OCI-LY7 (cell line): ENCODE results near the gene TBX2. TPM values are rescaled to one million over a fixed set of nuclear protein-coding genes. Genes with fewer than 3 reads are reported as not detected.
A peak's percentile ranks its signal among the peaks of the same experiment; 100 is the strongest.
"Not testable (repeated sequence)": the region's sequence is repeated elsewhere in the genome, so short reads cannot be mapped to it uniquely, and the experiment has no call there.

Experiments used
- BruUV-seq: library from RNA; stranded (reverse); fragments of 400-500 nt; replicated peaks from 2 replicates; lab custom pipeline; 2021; lab: Mats Ljungman, UMichigan
- CTCF ChIA-PET: fragments of 300-600 bp; sonication (Branson Sonifier 250); formaldehyde crosslinking; loops from one replicate; lab custom pipeline; 2022; ENCODE audit warnings: antibody characterized with exemption; ENCODE audit not compliant: unreplicated experiment; lab: Charles Lee
- POLR2A ChIA-PET: fragments of 300-600 bp; sonication (Branson Sonifier 250); formaldehyde crosslinking; loops from one replicate; lab custom pipeline; 2022; ENCODE audit warnings: antibody characterized with exemption; lab: Charles Lee
- DNase-seq: peaks from one replicate; pipeline ENCODE4 v3.0.0-alpha.2; 2015; ENCODE audit warnings: low spot score
- H2AFZ ChIP-seq: fragments of 200-600 bp; sonication (generic), shearing (Covaris generic); 2 replicates; pipeline ENCODE4 v1.6.1; 2014; ENCODE audit warnings: mild to moderate bottlenecking, antibody characterized with exemption, low read length, moderate library complexity
- H3K27ac ChIP-seq: fragments of 200-600 bp; sonication (generic); 2 replicates; pipeline ENCODE4 v1.5.1; 2014; ENCODE audit warnings: mixed run types, low read depth, mild to moderate bottlenecking, moderate library complexity, low read length, inconsistent platforms; ENCODE audit not compliant: poor library complexity, severe bottlenecking
- H3K36me3 ChIP-seq: fragments of 200-600 bp; sonication (generic); 2 replicates; pipeline ENCODE4 v1.6.1; 2014; ENCODE audit warnings: mild to moderate bottlenecking, antibody characterized with exemption, low read length, moderate library complexity, mixed read lengths; ENCODE audit not compliant: insufficient read depth
- H3K4me1 ChIP-seq: fragments of 200-600 bp; sonication (generic); 2 replicates; pipeline ENCODE4 v1.5.1; 2014; ENCODE audit warnings: mild to moderate bottlenecking, low read length; ENCODE audit not compliant: insufficient read depth, poor library complexity, severe bottlenecking
- H3K4me2 ChIP-seq: fragments of 200-600 bp; sonication (generic); 2 replicates; pipeline ENCODE4 v1.6.1; 2014; ENCODE audit warnings: mild to moderate bottlenecking, low read length
- H3K4me3 ChIP-seq: fragments of 200-600 bp; sonication (generic); 2 replicates; pipeline ENCODE4 v1.5.1; 2014; ENCODE audit warnings: mild to moderate bottlenecking, low read depth, low read length; ENCODE audit not compliant: poor library complexity, severe bottlenecking
- H3K79me2 ChIP-seq: fragments of 200-600 bp; sonication (generic); 2 replicates; pipeline ENCODE4 v1.6.1; 2016; ENCODE audit warnings: low read depth, mild to moderate bottlenecking, low read length, moderate library complexity, mixed read lengths; ENCODE audit not compliant: insufficient read depth
- H3K9me2 ChIP-seq: fragments of 200-600 bp; sonication (generic); 2 replicates; pipeline ENCODE4 v1.6.1; 2016; ENCODE audit warnings: mild to moderate bottlenecking, low read length, mixed read lengths; ENCODE audit not compliant: insufficient read depth
- H3K9me3 ChIP-seq: fragments of 200-600 bp; sonication (generic); 2 replicates; pipeline ENCODE4 v1.6.1; 2014; ENCODE audit warnings: mild to moderate bottlenecking, mixed run types, low read length, mixed read lengths
- H4K20me1 ChIP-seq: fragments of 200-600 bp; sonication (generic); 2 replicates; pipeline ENCODE4 v1.6.1; 2014; ENCODE audit warnings: mild to moderate bottlenecking, antibody characterized with exemption, low read length, moderate library complexity, mixed read lengths; ENCODE audit not compliant: insufficient read depth
- EZH2phosphoT487 ChIP-seq: fragments of 200-600 bp; sonication (generic); IDR thresholded peaks from 2 replicates; pipeline ENCODE4 v1.6.1; 2018; ENCODE audit warnings: low read depth, borderline replicate concordance, mild to moderate bottlenecking, mixed run types, antibody characterized with exemption, low read length, moderate library complexity, mixed read lengths
- intact Hi-C: fragments of 100-400 bp; cut with micrococcal nuclease; formaldehyde crosslinking; loops from one replicate; pipeline ENCODE4 v1.10.0; 2022; ENCODE audit not compliant: unreplicated experiment
- total RNA-seq, 2 experiments: library from RNA; depleted of rRNA in 1 of 2; stranded (reverse); fragments of >200 nt in 1 of 2; shearing (Covaris generic) in 1 of 2; gene quantifications; 2 replicates each; pipeline ENCODE4 v1.2.3, GENCODE V29; 2014 to 2022
- TF ChIP-seq, protein P1 (sequence below): fragments of 200-600 bp; sonication (generic); conservative IDR thresholded peaks from 2 replicates; pipeline ENCODE4 v1.5.1; 2014; ENCODE audit warnings: mild to moderate bottlenecking, antibody characterized with exemption, low read length, moderate library complexity, mixed read lengths

The TBX2 gene
- total RNA-seq, 2 experiments from 2014 or later = not detected

DNA sequence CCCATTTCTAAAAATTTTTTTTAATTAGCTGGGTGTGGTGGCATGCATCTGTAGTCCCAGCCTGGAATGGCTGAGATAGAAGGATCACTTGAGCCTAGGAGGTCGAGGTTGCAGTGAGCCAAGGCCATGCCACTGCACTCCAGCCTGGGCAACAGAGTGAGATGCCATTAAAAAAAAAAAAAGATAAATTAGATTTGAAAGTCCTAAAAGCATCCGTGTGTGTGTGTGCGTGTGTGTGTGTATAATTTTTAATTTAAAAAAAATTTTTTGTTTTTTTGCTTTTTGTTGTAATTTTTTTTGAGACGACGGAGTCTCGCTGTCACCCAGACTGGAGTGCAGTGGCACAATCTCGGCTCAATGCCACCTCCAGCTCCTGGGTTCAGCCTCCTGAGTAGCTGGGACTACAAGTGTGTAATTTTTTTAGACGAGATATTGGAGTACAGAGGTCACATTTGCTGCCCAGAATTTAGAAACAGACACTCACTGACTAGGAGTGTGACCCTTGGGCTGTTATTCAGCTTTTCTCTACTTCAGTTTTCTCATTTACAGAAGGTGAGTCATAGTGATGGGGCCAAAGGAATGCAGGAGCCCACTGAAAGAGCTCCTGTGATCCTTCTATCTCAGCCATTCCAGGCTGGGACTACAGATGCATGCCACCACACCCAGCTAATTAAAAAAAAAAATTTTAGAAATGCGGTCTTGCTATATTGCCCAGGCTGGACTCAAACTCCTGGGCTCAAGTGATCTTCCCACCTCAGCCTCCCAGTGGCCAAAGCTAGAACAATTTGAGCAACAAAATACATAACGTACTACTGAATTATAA, 27.1 kb downstream of the TBX2 start:
- H2AFZ ChIP-seq = no peak overlapping the region
- intact Hi-C loops = no loop called here
- no peak for DNase-seq
- no peaks in the 10 kb centered on the region for H3K9me2 ChIP-seq
- ChIA-PET POLR2A (interaction anchor here (0.6 to 0.7 kb wide), 3 partner anchors 10 to 801 kb away, joined by 3 to 4 read pairs (median 3); no protein-coding TSS in a partner anchor), CTCF (no interaction called here)
- TF ChIP-seq, protein P1, sequence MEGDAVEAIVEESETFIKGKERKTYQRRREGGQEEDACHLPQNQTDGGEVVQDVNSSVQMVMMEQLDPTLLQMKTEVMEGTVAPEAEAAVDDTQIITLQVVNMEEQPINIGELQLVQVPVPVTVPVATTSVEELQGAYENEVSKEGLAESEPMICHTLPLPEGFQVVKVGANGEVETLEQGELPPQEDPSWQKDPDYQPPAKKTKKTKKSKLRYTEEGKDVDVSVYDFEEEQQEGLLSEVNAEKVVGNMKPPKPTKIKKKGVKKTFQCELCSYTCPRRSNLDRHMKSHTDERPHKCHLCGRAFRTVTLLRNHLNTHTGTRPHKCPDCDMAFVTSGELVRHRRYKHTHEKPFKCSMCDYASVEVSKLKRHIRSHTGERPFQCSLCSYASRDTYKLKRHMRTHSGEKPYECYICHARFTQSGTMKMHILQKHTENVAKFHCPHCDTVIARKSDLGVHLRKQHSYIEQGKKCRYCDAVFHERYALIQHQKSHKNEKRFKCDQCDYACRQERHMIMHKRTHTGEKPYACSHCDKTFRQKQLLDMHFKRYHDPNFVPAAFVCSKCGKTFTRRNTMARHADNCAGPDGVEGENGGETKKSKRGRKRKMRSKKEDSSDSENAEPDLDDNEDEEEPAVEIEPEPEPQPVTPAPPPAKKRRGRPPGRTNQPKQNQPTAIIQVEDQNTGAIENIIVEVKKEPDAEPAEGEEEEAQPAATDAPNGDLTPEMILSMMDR = 0 out of 2 replicates have a peak, but pooled peaks have one; percentile 21
- no peak for TF ChIP-seq EZH2phosphoT487
- H3K9me3 ChIP-seq = no peaks in the 10 kb centered on the region
- no peaks in the 10 kb centered on the region for H3K4me1 ChIP-seq
- no peaks in the 10 kb centered on the region for H3K79me2 ChIP-seq
- H4K20me1 ChIP-seq = no peaks in the 10 kb centered on the region
- no TSS peak for BruUV-seq
- H3K27ac ChIP-seq = no peak overlapping the region
- no peak overlapping the region for H3K4me3 ChIP-seq
- H3K36me3 ChIP-seq = no peaks in the 10 kb centered on the region
- H3K4me2 ChIP-seq = no peak overlapping the region

DNA sequence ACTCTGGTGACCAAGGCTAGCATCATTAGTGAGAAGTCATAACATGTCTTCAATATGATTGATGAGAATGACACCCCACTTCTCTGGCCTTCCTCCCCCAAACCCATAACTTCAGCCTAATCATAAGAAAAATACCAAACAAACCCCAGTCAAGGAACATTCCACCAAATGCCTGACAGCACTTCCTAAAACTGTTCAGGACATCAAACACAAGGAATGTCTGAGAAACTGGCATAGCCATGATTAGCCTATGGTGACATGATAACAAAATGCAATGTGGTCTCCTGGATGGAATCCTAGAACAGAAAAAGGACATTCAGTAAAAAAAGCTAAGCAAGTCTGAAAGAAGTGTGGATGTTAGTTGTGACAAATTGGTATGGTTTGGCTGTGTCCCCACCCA, 27.9 kb downstream of the TBX2 start:
- ChIA-PET POLR2A (no interaction called here), CTCF (no interaction called here)
- H3K4me2 ChIP-seq = no peak overlapping the region
- no peak for DNase-seq
- H3K4me3 ChIP-seq = no peak overlapping the region
- no peak overlapping the region for H2AFZ ChIP-seq
- BruUV-seq = no TSS peak
- intact Hi-C loops = no loop called here
- no peaks in the 10 kb centered on the region for H4K20me1 ChIP-seq
- no peaks in the 10 kb centered on the region for H3K4me1 ChIP-seq
- no peaks in the 10 kb centered on the region for H3K79me2 ChIP-seq
- H3K9me3 ChIP-seq = no peaks in the 10 kb centered on the region
- no peak for TF ChIP-seq EZH2phosphoT487
- TF ChIP-seq, protein P1 = no peak
- H3K36me3 ChIP-seq = no peaks in the 10 kb centered on the region
- no peak overlapping the region for H3K27ac ChIP-seq
- no peaks in the 10 kb centered on the region for H3K9me2 ChIP-seq

DNA sequence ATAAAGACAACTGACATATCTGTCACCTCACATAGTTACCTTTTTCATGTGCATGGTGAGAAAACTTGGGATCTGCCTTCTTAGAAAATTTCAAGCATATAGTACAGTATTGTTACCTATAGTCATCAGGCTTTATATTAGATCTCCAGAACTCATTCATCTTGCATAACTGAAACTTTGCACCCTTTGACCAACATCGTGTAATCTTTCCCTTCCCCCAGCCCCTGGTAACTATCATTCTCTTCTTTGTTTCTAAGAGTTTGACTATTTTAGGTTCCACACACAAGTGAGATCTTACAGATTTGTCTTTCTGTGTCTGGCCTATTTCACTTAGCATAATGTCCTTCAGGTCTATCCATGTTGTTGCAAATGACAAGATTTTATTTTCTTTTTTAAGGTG, 29.6 kb downstream of the TBX2 start:
- Histone ChIP-seq H3K4me3 (no peak overlapping the region), H3K79me2 (no peaks in the 10 kb centered on the region), H4K20me1 (no peaks in the 10 kb centered on the region), H3K36me3 (no peaks in the 10 kb centered on the region), H3K9me2 (no peaks in the 10 kb centered on the region), H3K4me2 (no peak overlapping the region), H3K9me3 (no peaks in the 10 kb centered on the region), H3K27ac (no peak overlapping the region), H3K4me1 (no peaks in the 10 kb centered on the region), H2AFZ (no peak overlapping the region)
- CTCF ChIA-PET = no interaction called here
- intact Hi-C loops = no loop called here
- BruUV-seq = no TSS peak
- POLR2A ChIA-PET = interaction anchor here (0.6 to 1.1 kb wide), 2 partner anchors 148 to 157 kb away, joined by 3 read pairs; no protein-coding TSS in a partner anchor
- TF ChIP-seq, protein P1 = no peak
- TF ChIP-seq EZH2phosphoT487 = no peak
- no peak for DNase-seq

DNA sequence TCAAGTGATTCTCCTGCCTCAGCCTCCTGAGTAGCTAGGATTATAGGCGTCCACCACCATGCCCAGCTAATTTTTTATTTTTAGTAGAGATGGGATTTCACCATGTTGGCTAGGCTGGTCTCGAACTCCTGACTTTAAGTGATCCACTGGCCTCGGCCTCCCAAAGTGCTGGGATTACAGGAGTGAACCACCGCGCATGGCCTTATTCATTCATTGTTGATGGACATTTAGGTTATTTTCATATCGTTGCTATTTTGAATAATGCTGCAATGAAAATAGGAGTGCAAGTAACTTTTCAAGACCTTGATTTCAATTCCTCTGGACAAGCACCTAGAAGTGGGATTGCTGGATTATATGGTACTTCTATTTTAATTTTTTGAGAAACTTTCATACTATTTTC, 30.2 kb downstream of the TBX2 start:
- H3K79me2 ChIP-seq, H3K9me2 ChIP-seq, H3K4me2 ChIP-seq, H2AFZ ChIP-seq, H3K9me3 ChIP-seq, BruUV-seq, DNase-seq, H3K4me1 ChIP-seq, CTCF ChIA-PET, POLR2A ChIA-PET, H4K20me1 ChIP-seq, H3K36me3 ChIP-seq, H3K27ac ChIP-seq, intact Hi-C loops, H3K4me3 ChIP-seq: not testable (repeated sequence)
